H1 (cell line): ENCODE results near the gene YAP1. TPM values are rescaled to one million over a fixed set of nuclear protein-coding genes. Genes with fewer than 3 reads are reported as not detected.

Experiments
- CTCF ChIA-PET: fragments of 300-600 bp; sonication (Branson Sonifier 250); formaldehyde crosslinking; loops from one replicate; lab custom pipeline; 2021; ENCODE audit not compliant: partially characterized antibody; lab: Charles Lee
- POLR2A ChIA-PET: fragments of 300-600 bp; sonication (Branson Sonifier 250); formaldehyde crosslinking; loops from one replicate; lab custom pipeline; 2021; ENCODE audit warnings: inconsistent platforms; ENCODE audit not compliant: partially characterized antibody; lab: Charles Lee
- DNase-seq, 2 experiments: peaks; one replicate each; pipeline versions ENCODE4 v3.0.0 to v3.0.0-alpha.2; 2010 to 2022; ENCODE audit warnings: low spot score in 2 of 2, low read depth in 1 of 2, mixed read lengths in 1 of 2
- FAIRE-seq: peaks from 2 replicates; lab custom pipeline; 2011; peaks lifted over from hg19 to GRCh38; lab: Jason Lieb, UNC
- H2AFZ ChIP-seq: 2 replicates; pipeline ENCODE4 v1.8.1; 2012; ENCODE audit warnings: low read length, inconsistent platforms
- H2AK5ac ChIP-seq: 2 replicates; pipeline ENCODE4 v1.6.1; 2013; ENCODE audit warnings: low read depth, low read length
- H2BK120ac ChIP-seq: replicated peaks from 2 replicates; pipeline ENCODE3; 2013; ENCODE audit warnings: low read depth, low read length, inconsistent platforms
- H2BK12ac ChIP-seq: 2 replicates; pipeline ENCODE4 v1.6.1; 2013; ENCODE audit warnings: low read depth, low read length
- H2BK15ac ChIP-seq: 2 replicates; pipeline ENCODE4 v1.6.1; 2013; ENCODE audit warnings: low read length
- H2BK20ac ChIP-seq: 2 replicates; pipeline ENCODE4 v1.6.1; 2013; ENCODE audit warnings: low read length
- H2BK5ac ChIP-seq: 2 replicates; pipeline ENCODE4 v1.6.1; 2013; ENCODE audit warnings: low read depth, low read length
- H3K14ac ChIP-seq: 2 replicates; pipeline ENCODE4 v1.6.1; 2013; ENCODE audit warnings: inconsistent platforms; ENCODE audit not compliant: insufficient read length
- H3K18ac ChIP-seq: 2 replicates; pipeline ENCODE4 v1.6.1; 2013; ENCODE audit warnings: low read length; ENCODE audit errors: extremely low read depth
- H3K23ac ChIP-seq: 2 replicates; pipeline ENCODE4 v1.6.1; 2013; ENCODE audit warnings: inconsistent platforms; ENCODE audit not compliant: insufficient read length
- H3K23me2 ChIP-seq: 2 replicates; pipeline ENCODE4 v1.6.1; 2013; ENCODE audit warnings: low read depth, low read length
- H3K27ac ChIP-seq: 2 replicates; pipeline ENCODE4 v1.6.1; 2011; ENCODE audit warnings: low read depth, low read length, inconsistent platforms
- H3K27me3 ChIP-seq, 4 experiments: replicated peaks in 1 of 4; 1 replicate in 1 of 4; 2 replicates in 3 of 4; pipeline versions ENCODE4 v1.6.1 to v1.8.1; 2011 to 2013; ENCODE audit warnings: low read length in 3 of 4, mild to moderate bottlenecking in 3 of 4, inconsistent platforms in 2 of 4, mixed read lengths in 2 of 4, moderate library complexity in 1 of 4; ENCODE audit not compliant: control insufficient read depth in 3 of 4, insufficient read depth in 3 of 4; ENCODE audit errors: extremely low read depth in 1 of 4
- H3K36me3 ChIP-seq, 4 experiments: 2 replicates each; pipeline versions ENCODE4 v1.6.1 to v1.8.1; 2011 to 2013; ENCODE audit warnings: mild to moderate bottlenecking in 4 of 4, low read length in 3 of 4, moderate library complexity in 2 of 4, control low read depth in 1 of 4, inconsistent platforms in 1 of 4; ENCODE audit not compliant: insufficient read depth in 4 of 4, control insufficient read depth in 2 of 4
- H3K4ac ChIP-seq: replicated peaks from 2 replicates; pipeline ENCODE3; 2013; ENCODE audit warnings: low read length, low read depth, mixed read lengths, inconsistent platforms; ENCODE audit not compliant: insufficient read length
- H3K4me1 ChIP-seq, 4 experiments: replicated peaks in 1 of 4; 1 replicate in 1 of 4; 2 replicates in 3 of 4; pipeline versions ENCODE4 v1.6.1 to v1.8.1; 2011 to 2013; ENCODE audit warnings: low read length in 3 of 4, inconsistent platforms in 2 of 4, mixed read lengths in 1 of 4; ENCODE audit not compliant: insufficient read depth in 4 of 4, control insufficient read depth in 3 of 4
- H3K4me2 ChIP-seq, 2 experiments: 2 replicates each; pipeline versions ENCODE4 v1.6.1 to v1.8.1; 2011 to 2013; ENCODE audit warnings: low read depth in 2 of 2, low read length in 2 of 2, control low read depth in 1 of 2, inconsistent platforms in 1 of 2, mild to moderate bottlenecking in 1 of 2; ENCODE audit not compliant: insufficient read depth in 1 of 2
- H3K4me3 ChIP-seq, 4 experiments: fragments of 200-600, 300-600 bp in 1 of 4; sonication (generic), shearing (Covaris generic), sonication (Bioruptor Twin) in 1 of 4; 2 replicates each; pipeline versions ENCODE4 v1.5.1 to v1.8.1; 2011 to 2016; ENCODE audit warnings: low read length in 4 of 4, low read depth in 3 of 4, control low read depth in 2 of 4, inconsistent platforms in 2 of 4, mild to moderate bottlenecking in 2 of 4, mixed read lengths in 1 of 4, moderate library complexity in 1 of 4; ENCODE audit not compliant: insufficient read depth in 2 of 4; ENCODE audit errors: extremely low read depth in 1 of 4
- H3K56ac ChIP-seq: replicated peaks from 2 replicates; pipeline ENCODE3; 2013; ENCODE audit warnings: low read depth, mild to moderate bottlenecking, mixed read lengths, low read length, inconsistent platforms; ENCODE audit not compliant: insufficient read length
- H3K79me1 ChIP-seq: 2 replicates; pipeline ENCODE4 v1.6.1; 2013; ENCODE audit warnings: low read depth, low read length, control low read depth
- H3K79me2 ChIP-seq, 2 experiments: 2 replicates each; pipeline versions ENCODE4 v1.6.1 to v1.8.1; 2012 to 2013; ENCODE audit warnings: low read length in 2 of 2, mild to moderate bottlenecking in 2 of 2, inconsistent platforms in 1 of 2; ENCODE audit not compliant: insufficient read depth in 2 of 2, control insufficient read depth in 1 of 2
- H3K9ac ChIP-seq, 4 experiments: replicated peaks in 1 of 4; 1 replicate in 1 of 4; 2 replicates in 3 of 4; pipeline versions ENCODE4 v1.6.1 to v1.8.1; 2011 to 2013; ENCODE audit warnings: low read depth in 3 of 4, low read length in 3 of 4, control low read depth in 2 of 4, mild to moderate bottlenecking in 2 of 4, moderate library complexity in 2 of 4, inconsistent platforms in 1 of 4; ENCODE audit errors: extremely low read depth in 1 of 4
- H3K9me3 ChIP-seq, 2 experiments: 2 replicates each; pipeline versions ENCODE4 v1.6.1 to v1.8.1; 2012 to 2013; ENCODE audit warnings: mild to moderate bottlenecking in 2 of 2, moderate library complexity in 2 of 2, control low read depth in 1 of 2, inconsistent platforms in 1 of 2, low read depth in 1 of 2, low read length in 1 of 2, mixed read lengths in 1 of 2; ENCODE audit not compliant: insufficient read depth in 2 of 2
- H4K20me1 ChIP-seq, 2 experiments: replicated peaks in 1 of 2; 2 replicates each; pipeline versions ENCODE3 to v1.8.1; 2011 to 2013; ENCODE audit warnings: inconsistent platforms in 2 of 2, low read length in 2 of 2, mild to moderate bottlenecking in 1 of 2; ENCODE audit not compliant: insufficient read depth in 2 of 2, control insufficient read depth in 1 of 2
- H4K5ac ChIP-seq: 2 replicates; pipeline ENCODE4 v1.6.1; 2013; ENCODE audit warnings: low read length, low read depth, mixed read lengths, inconsistent platforms; ENCODE audit not compliant: insufficient read length
- H4K8ac ChIP-seq: 2 replicates; pipeline ENCODE4 v1.8.0; 2013; ENCODE audit warnings: mild to moderate bottlenecking, moderate library complexity, low read length, inconsistent platforms; ENCODE audit not compliant: insufficient read depth; ENCODE audit errors: extremely low read depth
- H4K91ac ChIP-seq: replicated peaks from 2 replicates; pipeline ENCODE3; 2013; ENCODE audit warnings: low read length, mixed read lengths, inconsistent platforms; ENCODE audit not compliant: insufficient read length
- GABPA ChIP-seq: IDR thresholded peaks from 2 replicates; pipeline ENCODE4 v1.6.1; 2011; ENCODE audit warnings: mild to moderate bottlenecking, low read length, moderate library complexity, borderline replicate concordance; ENCODE audit not compliant: insufficient read depth
- JUND ChIP-seq: IDR thresholded peaks from 2 replicates; pipeline ENCODE4 v1.6.1; 2011; ENCODE audit warnings: mild to moderate bottlenecking, improper control_type of control experiment, low read length
- RXRA ChIP-seq: IDR thresholded peaks from 2 replicates; pipeline ENCODE4 v1.6.1; 2011; ENCODE audit warnings: low read depth, mild to moderate bottlenecking, low read length, moderate library complexity; ENCODE audit not compliant: insufficient read depth
- WGBS, 2 experiments: shearing (Covaris generic) in 1 of 2; methylation state at CpG; one replicate each; pipeline versions ENCODE4 v1.1.6 to v1.1.7; 2013 to 2015; ENCODE audit warnings: low lambda C conversion rate in 2 of 2, mixed read lengths in 2 of 2, inconsistent platforms in 1 of 2, low coverage in 1 of 2, missing lambda C conversion rate in 1 of 2; ENCODE audit not compliant: insufficient replicate concordance in 2 of 2, insufficient coverage in 1 of 2, insufficient read length in 1 of 2; ENCODE audit errors: extremely low coverage in 1 of 2, missing lambda C conversion rate in 1 of 2; 5-methylcytosine and 5-hydroxymethylcytosine counted together
- polyA plus RNA-seq, 7 experiments: library from polyadenylated mRNA; depleted of rRNA in 3 of 7; stranded (reverse) in 5 of 7; unstranded in 2 of 7; fragments of >200 nt in 5 of 7; fragments of 200-250 nt in 2 of 7; gene quantifications; 1 replicate in 5 of 7; 2 replicates in 1 of 7; 4 replicates in 1 of 7; pipeline versions ENCODE4 v1.2.1 to v1.2.3, GENCODE V29; 2011 to 2013; ENCODE audit warnings: missing spikeins in 2 of 7, mixed read lengths in 2 of 7
- total RNA-seq: library from RNA; stranded (reverse); fragmentation: NEBNext Ultra II Directional; extraction: Animal tissue kit (Norgen Biotek cat#: 25700); gene quantifications from 2 replicates; pipeline ENCODE4 v1.2.1, GENCODE V29; 2021

The YAP1 gene
- total and polyA plus RNA-seq, 2 of the 8 experiments (the other 6 are each of a cell fraction or from before 2014, with no cell fraction given), result 62.0 to 108 TPM

DNA sequence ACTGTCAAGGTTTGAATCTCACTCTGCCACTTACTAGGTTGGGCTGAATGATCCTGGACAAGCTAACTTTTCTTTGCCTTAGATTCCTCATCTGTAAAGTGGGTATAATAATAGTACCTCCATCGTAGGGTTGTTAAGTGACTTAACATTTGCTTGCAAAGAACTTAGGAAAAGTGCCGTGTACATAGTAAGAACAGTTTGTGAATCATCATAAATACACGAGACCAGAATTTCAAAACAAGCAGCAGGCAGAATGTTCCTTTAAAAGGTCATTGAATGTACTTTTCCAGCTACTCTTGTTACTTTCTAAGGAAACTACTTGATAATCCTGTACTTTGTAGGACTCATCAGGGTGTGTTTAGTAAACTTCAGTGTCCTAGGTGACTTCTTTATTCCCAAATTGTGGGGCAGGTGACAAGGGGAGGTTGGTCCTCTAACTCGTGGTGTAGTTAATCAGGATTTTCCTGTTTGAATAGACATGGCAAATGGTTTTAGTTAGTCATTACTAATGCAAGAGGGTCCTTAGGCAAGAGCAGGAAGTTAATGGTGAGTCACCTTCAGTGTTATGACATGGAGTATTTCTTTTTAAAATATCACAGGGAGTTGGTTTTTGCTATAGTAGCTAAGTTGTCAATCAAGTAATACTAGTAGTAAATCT, 67.9 kb downstream of the YAP1 start:
- FAIRE-seq (no peak), DNase-seq (no peak)
- no peak overlapping the region for H3K4me3 ChIP-seq
- H3K9me3 ChIP-seq, result no peaks in the 10 kb centered on the region
- H3K56ac ChIP-seq, result no peak overlapping the region
- CTCF ChIA-PET, result interaction anchor here (0.9 to 1.8 kb wide), 2 partner anchors 9 to 11 kb away, joined by 3 to 6 read pairs; no protein-coding TSS in a partner anchor
- peaks cover 0 to 17% of the 10 kb centered on the region in 2 experiments; a peak in 2 of 4 replicates for H3K79me2 ChIP-seq
- POLR2A ChIA-PET, result no interaction called here
- H2AFZ ChIP-seq, result no peak overlapping the region
- no peak overlapping the region for H4K8ac ChIP-seq
- H3K27me3 ChIP-seq, result no peaks in the 10 kb centered on the region
- no peaks in the 10 kb centered on the region; the same call in 1 of the 2 replicates for H3K79me1 ChIP-seq
- H2BK15ac ChIP-seq, result no peak overlapping the region
- no peaks in the 10 kb centered on the region for H4K20me1 ChIP-seq
- no peak overlapping the region for H3K4me2 ChIP-seq
- no peaks in the 10 kb centered on the region; a peak in 1 of 7 replicates for H3K4me1 ChIP-seq
- no peak overlapping the region for H4K5ac ChIP-seq
- H3K36me3 ChIP-seq, result peaks cover 0 to 12% (median 4%) of the 10 kb centered on the region in 4 experiments; a peak in 4 of 8 replicates
- no peak overlapping the region for H3K27ac ChIP-seq
- no peak overlapping the region for H3K4ac ChIP-seq
- TF ChIP-seq JUND (no peak), GABPA (no peak), RXRA (no peak)
- no peak overlapping the region for H2AK5ac ChIP-seq
- WGBS, 2 experiments, result 85% methylated on average over 4 of the region's 4 CpGs; no CpG with 5 or more reads in 1 of the 2 experiments
- H2BK12ac ChIP-seq, result no peak overlapping the region
- H3K23ac ChIP-seq, result no peak overlapping the region
- H3K18ac ChIP-seq, result no peak overlapping the region
- H2BK120ac ChIP-seq, result no peak overlapping the region
- H3K9ac ChIP-seq, result no peak overlapping the region
- no peak overlapping the region for H2BK20ac ChIP-seq
- no peaks in the 10 kb centered on the region for H3K23me2 ChIP-seq
- H3K14ac ChIP-seq, result no peak overlapping the region
- H2BK5ac ChIP-seq, result no peak overlapping the region
- no peak overlapping the region for H4K91ac ChIP-seq
